Cardiac muscle cell (in vitro differentiated cells and primary cell): ENCODE results near the gene RHOH. TPM values are rescaled to one million over a fixed set of nuclear protein-coding genes. Genes with fewer than 3 reads are reported as not detected.

Experiments used
- DNase-seq, 2 donors: peaks; one replicate each; pipeline versions ENCODE4 v3.0.0 to v3.0.0-alpha.2; 2010 to 2017; ENCODE audit warnings: low read depth in 1 of 2, low spot score in 1 of 2
- H3K27ac ChIP-seq: fragments of 200-600 bp; sonication (generic); 2 replicates; pipeline ENCODE4 v1.5.1; 2016
- H3K27me3 ChIP-seq: fragments of 200-600 bp; sonication (generic); 2 replicates; pipeline ENCODE4 v1.6.0; 2016; ENCODE audit warnings: control low read depth
- H3K36me3 ChIP-seq: fragments of 200-600 bp; sonication (generic); 2 replicates; pipeline ENCODE4 v1.5.1; 2016; ENCODE audit warnings: control low read depth
- H3K4me1 ChIP-seq: fragments of 200-600 bp; sonication (generic); 2 replicates; pipeline ENCODE4 v1.8.1; 2017; ENCODE audit warnings: low read depth, mild to moderate bottlenecking, mixed run types
- H3K4me3 ChIP-seq: fragments of 200-600 bp; sonication (generic); 2 replicates; pipeline ENCODE4 v1.5.1; 2016; ENCODE audit warnings: mild to moderate bottlenecking
- H3K9me3 ChIP-seq: fragments of 200-600 bp; sonication (generic); 2 replicates; pipeline ENCODE4 v1.5.1; 2017; ENCODE audit warnings: low read depth, mild to moderate bottlenecking, control low read depth
- polyA plus RNA-seq: library from polyadenylated mRNA; unstranded; fragments of >200 nt; fragmentation: Nextera tagmentation; extraction: Ambion mirVana; gene quantifications from 2 replicates; pipeline ENCODE4 v1.2.1, GENCODE V29; 2016
- total RNA-seq: library from RNA; depleted of rRNA; stranded (reverse); fragments of >200 nt; gene quantifications from 2 replicates; pipeline ENCODE4 v1.2.3, GENCODE V29; 2016
- TF ChIP-seq, protein P1 (sequence below): IDR thresholded peaks from 2 replicates; pipeline ENCODE4 v1.5.1; 2012; ENCODE audit warnings: low read depth, mild to moderate bottlenecking, low read length

The RHOH gene
- total and polyA plus RNA-seq, 2 experiments from 2014 or later = not detected

DNA sequence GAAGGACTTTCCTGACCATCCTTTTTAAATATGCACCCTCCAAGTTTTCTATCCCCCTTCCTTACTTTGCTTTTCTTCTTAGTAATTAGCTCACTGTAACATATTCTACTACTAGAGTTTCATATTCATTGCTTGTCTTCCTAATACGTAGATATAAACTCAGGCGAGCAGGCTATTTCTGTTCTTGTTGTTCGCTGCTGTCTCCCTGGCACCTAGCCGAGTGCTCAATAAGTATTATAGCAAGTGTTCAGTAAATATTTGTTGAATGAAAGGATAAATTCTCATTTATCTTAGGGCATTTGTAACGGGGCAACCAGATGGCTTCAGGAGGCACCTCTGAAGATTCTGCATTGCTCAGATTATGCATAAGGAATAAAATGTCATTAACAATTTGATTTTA lies 6.8 kb upstream of the RHOH start:
- no peak overlapping the region for H3K4me3 ChIP-seq
- H3K27me3 ChIP-seq = no peaks in the 10 kb centered on the region
- no peaks in the 10 kb centered on the region for H3K9me3 ChIP-seq
- no peaks in the 10 kb centered on the region for H3K36me3 ChIP-seq
- H3K4me1 ChIP-seq = no peaks in the 10 kb centered on the region
- H3K27ac ChIP-seq = no peak overlapping the region
- DNase-seq = no peak
- TF ChIP-seq, protein P1, sequence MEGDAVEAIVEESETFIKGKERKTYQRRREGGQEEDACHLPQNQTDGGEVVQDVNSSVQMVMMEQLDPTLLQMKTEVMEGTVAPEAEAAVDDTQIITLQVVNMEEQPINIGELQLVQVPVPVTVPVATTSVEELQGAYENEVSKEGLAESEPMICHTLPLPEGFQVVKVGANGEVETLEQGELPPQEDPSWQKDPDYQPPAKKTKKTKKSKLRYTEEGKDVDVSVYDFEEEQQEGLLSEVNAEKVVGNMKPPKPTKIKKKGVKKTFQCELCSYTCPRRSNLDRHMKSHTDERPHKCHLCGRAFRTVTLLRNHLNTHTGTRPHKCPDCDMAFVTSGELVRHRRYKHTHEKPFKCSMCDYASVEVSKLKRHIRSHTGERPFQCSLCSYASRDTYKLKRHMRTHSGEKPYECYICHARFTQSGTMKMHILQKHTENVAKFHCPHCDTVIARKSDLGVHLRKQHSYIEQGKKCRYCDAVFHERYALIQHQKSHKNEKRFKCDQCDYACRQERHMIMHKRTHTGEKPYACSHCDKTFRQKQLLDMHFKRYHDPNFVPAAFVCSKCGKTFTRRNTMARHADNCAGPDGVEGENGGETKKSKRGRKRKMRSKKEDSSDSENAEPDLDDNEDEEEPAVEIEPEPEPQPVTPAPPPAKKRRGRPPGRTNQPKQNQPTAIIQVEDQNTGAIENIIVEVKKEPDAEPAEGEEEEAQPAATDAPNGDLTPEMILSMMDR = no peak

DNA sequence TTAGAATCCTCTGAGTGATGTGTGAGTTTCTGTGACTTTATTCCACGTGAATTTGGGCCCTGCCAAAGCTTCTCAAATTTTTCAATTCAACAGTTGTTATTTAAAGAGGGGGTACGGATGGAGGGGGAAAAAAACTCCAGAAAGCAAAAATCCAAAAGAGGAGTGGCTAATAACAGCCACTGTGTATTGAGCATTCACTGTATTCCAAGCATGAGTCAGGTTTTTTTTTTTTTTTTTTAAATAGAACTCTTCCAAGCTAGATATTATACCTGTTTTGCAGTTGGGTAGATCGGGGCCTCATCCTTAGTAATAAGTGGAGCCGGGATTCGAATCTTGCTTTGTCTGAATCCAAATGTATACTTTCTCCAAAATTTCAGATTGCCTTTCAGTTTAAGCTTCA lies 6.4 kb upstream of the RHOH start:
- H3K36me3 ChIP-seq = no peaks in the 10 kb centered on the region
- H3K9me3 ChIP-seq = no peaks in the 10 kb centered on the region
- DNase-seq = no peak
- H3K27ac ChIP-seq = no peak overlapping the region
- no peaks in the 10 kb centered on the region for H3K4me1 ChIP-seq
- no peak overlapping the region for H3K4me3 ChIP-seq
- TF ChIP-seq, protein P1 = no peak
- no peaks in the 10 kb centered on the region for H3K27me3 ChIP-seq

DNA sequence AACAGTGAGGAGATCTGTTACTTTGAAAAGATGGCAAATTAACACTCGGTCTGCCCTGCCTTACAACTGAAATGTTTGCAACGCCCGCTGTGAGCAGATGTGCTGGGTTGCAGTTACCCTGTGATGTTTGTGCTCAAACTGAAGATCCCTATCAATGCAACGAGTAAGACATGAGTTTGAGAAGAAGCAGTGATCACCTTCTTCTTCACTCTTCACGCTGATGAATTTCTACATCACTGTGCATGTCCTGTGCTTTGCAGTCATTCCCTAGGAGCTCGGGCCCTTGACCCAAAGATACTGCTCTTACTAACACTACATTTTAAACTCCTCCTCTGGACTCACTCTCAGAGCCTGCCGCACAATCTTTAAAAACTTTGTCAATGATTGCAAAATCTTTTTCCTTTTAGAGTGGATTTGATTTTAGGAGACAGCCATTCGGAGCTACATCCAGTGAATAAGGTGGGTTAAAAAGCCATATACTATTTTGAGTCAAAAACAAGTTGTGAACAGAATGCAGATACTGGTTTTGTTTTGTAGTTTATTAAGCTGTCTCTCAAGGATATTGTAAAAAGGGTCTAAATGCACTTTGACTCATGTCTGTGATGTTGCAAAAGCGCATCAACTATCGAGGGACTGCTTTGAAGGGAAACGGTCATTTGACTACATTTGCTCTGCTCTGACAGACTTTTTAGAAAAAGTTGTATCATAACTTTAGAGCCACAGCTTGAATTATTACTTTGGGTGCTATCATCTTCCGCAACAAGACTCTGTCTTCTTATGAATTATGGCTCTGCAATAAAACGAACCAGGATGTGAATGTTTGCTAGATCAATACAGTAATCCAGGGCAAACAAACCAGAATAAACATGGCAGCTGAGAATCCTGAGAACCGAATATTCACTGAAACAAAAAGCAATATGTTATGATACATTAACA lies 5.7 kb upstream of the RHOH start:
- H3K4me3 ChIP-seq = no peak overlapping the region
- H3K36me3 ChIP-seq = no peaks in the 10 kb centered on the region
- no peaks in the 10 kb centered on the region for H3K27me3 ChIP-seq
- no peaks in the 10 kb centered on the region for H3K4me1 ChIP-seq
- TF ChIP-seq, protein P1 = no peak
- no peaks in the 10 kb centered on the region for H3K9me3 ChIP-seq
- DNase-seq = no peak
- no peak overlapping the region for H3K27ac ChIP-seq

DNA sequence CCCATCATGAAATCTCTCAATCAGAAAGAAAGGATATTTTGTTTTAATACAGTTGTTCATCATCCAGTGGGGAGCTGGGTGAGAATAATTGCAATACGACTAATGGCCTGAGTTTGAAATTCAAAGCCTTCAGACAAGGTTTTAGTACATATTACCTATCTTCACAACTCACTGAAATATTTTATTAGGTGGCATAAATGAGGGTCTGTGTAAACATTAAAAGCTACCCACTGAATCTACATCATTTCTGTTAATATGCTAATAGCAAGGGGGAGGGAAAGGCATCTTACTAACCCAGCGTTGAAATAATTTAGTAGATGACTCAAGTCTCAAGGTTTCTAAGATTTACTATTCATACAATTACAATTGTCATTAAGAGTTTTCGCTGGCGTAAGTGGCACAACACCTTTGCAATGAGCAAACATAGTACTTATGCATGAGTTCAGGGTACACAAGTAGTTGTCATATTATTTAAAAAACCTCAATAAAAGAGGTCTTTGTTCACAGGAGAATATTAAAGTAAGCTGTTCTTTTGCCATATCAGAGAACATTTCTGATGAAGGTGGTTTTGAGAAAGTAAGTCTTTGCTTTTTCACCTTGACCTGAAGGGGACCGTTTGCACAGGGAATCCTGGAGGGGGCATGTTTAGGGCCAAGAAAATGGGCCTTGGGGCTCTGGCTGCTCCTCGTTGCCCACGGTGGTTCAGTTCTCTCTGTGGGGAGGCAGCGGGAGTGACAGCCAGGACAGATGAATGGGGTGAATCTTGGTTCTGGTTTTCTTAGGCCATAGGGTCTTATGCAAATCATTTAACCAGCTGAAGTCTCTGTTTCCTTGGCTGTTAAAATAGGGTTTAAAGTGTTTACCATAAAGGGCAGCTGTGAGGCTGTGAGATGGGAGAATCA lies 4.5 kb upstream of the RHOH start:
- H3K4me3 ChIP-seq = no peak overlapping the region
- H3K4me1 ChIP-seq = no peaks in the 10 kb centered on the region
- H3K27me3 ChIP-seq = no peaks in the 10 kb centered on the region
- H3K9me3 ChIP-seq = no peaks in the 10 kb centered on the region
- TF ChIP-seq, protein P1 = no peak
- H3K36me3 ChIP-seq = no peaks in the 10 kb centered on the region
- H3K27ac ChIP-seq = no peak overlapping the region
- no peak for DNase-seq

DNA sequence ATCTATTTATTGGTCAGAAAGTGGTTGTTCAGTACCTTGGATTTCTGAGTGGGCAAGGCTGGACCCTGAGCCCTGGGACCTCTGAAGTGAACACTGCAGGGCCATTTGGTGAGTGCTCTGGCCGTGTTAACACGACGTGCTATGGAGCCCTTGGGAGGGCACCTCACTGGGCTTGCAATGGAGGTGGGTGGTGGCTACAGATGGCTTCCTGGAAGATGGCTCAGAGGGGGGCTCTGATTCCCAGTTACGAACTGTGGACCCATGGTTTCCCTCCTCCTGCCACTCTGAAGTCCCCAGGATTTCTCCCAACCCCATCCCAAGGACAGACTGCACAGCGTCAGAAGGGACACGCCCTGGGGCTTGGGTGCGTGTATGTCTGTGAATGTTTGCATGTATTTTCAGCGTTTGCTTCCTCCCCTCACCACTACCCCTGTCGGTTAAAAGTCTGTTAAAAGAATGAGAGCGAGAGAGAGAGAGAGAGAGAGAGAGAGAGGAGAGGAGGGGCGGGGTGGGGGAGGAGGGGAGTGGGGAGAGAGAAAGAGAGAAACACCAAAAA lies 3.7 kb upstream of the RHOH start:
- H3K4me1 ChIP-seq = peaks cover 4% of the 10 kb centered on the region
- no peaks in the 10 kb centered on the region for H3K27me3 ChIP-seq
- no peaks in the 10 kb centered on the region for H3K9me3 ChIP-seq
- no peak overlapping the region for H3K4me3 ChIP-seq
- no peak for DNase-seq
- H3K27ac ChIP-seq = no peak overlapping the region
- TF ChIP-seq, protein P1 = no peak
- no peaks in the 10 kb centered on the region for H3K36me3 ChIP-seq
